CD8-positive, alpha-beta memory T cell (primary cell): Measurements from ENCODE around the gene NBDY. TPM values are rescaled to one million over a fixed set of nuclear protein-coding genes. Genes with fewer than 3 reads are reported as not detected.
"Not testable (repeated sequence)": the region's sequence is repeated elsewhere in the genome, so short reads cannot be mapped to it uniquely, and the experiment has no call there.

Experiments used
- CTCF ChIA-PET: fragments of 350-600 bp; sonication (Branson Sonifier 250); formaldehyde crosslinking; loops from one replicate; lab custom pipeline; 2021; ENCODE audit warnings: antibody characterized with exemption; lab: Charles Lee
- POLR2A ChIA-PET: fragments of 350-600 bp; sonication (Branson Sonifier 250); formaldehyde crosslinking; loops from one replicate; lab custom pipeline; 2021; ENCODE audit warnings: antibody characterized with exemption; lab: Charles Lee
- DNase-seq, 5 donors: peaks; one replicate each; pipeline versions ENCODE4 v3.0.0 to v3.0.0-alpha.2; 2020 to 2022; ENCODE audit warnings: mixed read lengths in 1 of 5
- H3K27ac ChIP-seq: one replicate; pipeline ENCODE4 v1.7.0; 2013; ENCODE audit warnings: low read depth, mild to moderate bottlenecking, low read length, moderate library complexity
- H3K27me3 ChIP-seq: 2 replicates; pipeline ENCODE4 v1.7.0; 2013; ENCODE audit warnings: low read length, mild to moderate bottlenecking; ENCODE audit not compliant: insufficient read depth, poor library complexity, severe bottlenecking
- H3K36me3 ChIP-seq: 2 replicates; pipeline ENCODE4 v1.7.0; 2013; ENCODE audit warnings: mild to moderate bottlenecking, low read length, moderate library complexity; ENCODE audit not compliant: insufficient read depth
- H3K4me1 ChIP-seq: 2 replicates; pipeline ENCODE4 v1.7.0; 2013; ENCODE audit warnings: mild to moderate bottlenecking, low read length, moderate library complexity; ENCODE audit not compliant: insufficient read depth
- H3K4me3 ChIP-seq: 2 replicates; pipeline ENCODE4 v1.7.0; 2013; ENCODE audit warnings: mild to moderate bottlenecking, low read length
- H3K9me3 ChIP-seq: 2 replicates; pipeline ENCODE4 v1.7.0; 2013; ENCODE audit warnings: mild to moderate bottlenecking, low read length
- H3K27ac Mint-ChIP-seq, 8 donors: one replicate each; pipeline ENCODE4 v1.8.0; 2020 to 2021; ENCODE audit warnings: mixed read lengths in 8 of 8, mild to moderate bottlenecking in 6 of 8, inconsistent platforms in 3 of 8, moderate library complexity in 3 of 8
- H3K27me3 Mint-ChIP-seq, 2 donors: one replicate each; pipeline ENCODE4 v1.8.0; 2020 to 2021; ENCODE audit warnings: mixed read lengths in 2 of 2, mild to moderate bottlenecking in 1 of 2, moderate library complexity in 1 of 2
- H3K36me3 Mint-ChIP-seq, 3 donors: one replicate each; pipeline ENCODE4 v1.8.0; 2020 to 2021; ENCODE audit warnings: mixed read lengths in 3 of 3, inconsistent platforms in 1 of 3, mild to moderate bottlenecking in 1 of 3
- H3K4me1 Mint-ChIP-seq, 3 donors: one replicate each; pipeline ENCODE4 v1.8.0; 2020 to 2021; ENCODE audit warnings: mixed read lengths in 3 of 3, inconsistent platforms in 1 of 3, mild to moderate bottlenecking in 1 of 3
- H3K4me3 Mint-ChIP-seq, 7 donors: one replicate each; pipeline ENCODE4 v1.8.0; 2020 to 2021; ENCODE audit warnings: mixed read lengths in 7 of 7, mild to moderate bottlenecking in 6 of 7, moderate library complexity in 4 of 7, inconsistent platforms in 2 of 7
- H3K9me3 Mint-ChIP-seq, 5 donors: one replicate each; pipeline ENCODE4 v1.8.0; 2020 to 2022; ENCODE audit warnings: mixed read lengths in 5 of 5, mild to moderate bottlenecking in 3 of 5, moderate library complexity in 2 of 5, inconsistent platforms in 1 of 5
- polyA plus RNA-seq: library from polyadenylated mRNA; unstranded; fragments of 300-500 nt; fragmentation: Illumina TruSeq; gene quantifications from one replicate; pipeline ENCODE4 v1.2.3, GENCODE V29; 2021
- total RNA-seq, 2 experiments: library from RNA; stranded (reverse); gene quantifications; one replicate each; pipeline ENCODE4 v1.2.3, GENCODE V29; 2021

Gene NBDY
- total and polyA plus RNA-seq, 3 experiments from 2014 or later: 34.1 to 65.2 (median 34.8) TPM

- POLR2A ChIA-PET, CTCF ChIA-PET, H3K27me3 Mint-ChIP-seq, H3K27ac ChIP-seq, H3K4me3 ChIP-seq, H3K36me3 ChIP-seq, H3K4me3 Mint-ChIP-seq, H3K27me3 ChIP-seq, H3K9me3 Mint-ChIP-seq, DNase-seq, H3K36me3 Mint-ChIP-seq, H3K9me3 ChIP-seq: not testable (repeated sequence)
- H3K27ac Mint-ChIP-seq: peak overlapping the region in 6 of 8 donors; percentile 26 to 92 (median 74)
- peaks cover 42 to 54% (median 52%) of the 10 kb centered on the region in 3 donors for H3K4me1 Mint-ChIP-seq
- peaks cover 34% of the 10 kb centered on the region for H3K4me1 ChIP-seq
Observed at GRCh38 chrX:56760410-56761124, 31.5 kb downstream of the NBDY start.

- peaks cover 40% of the 10 kb centered on the region for H3K4me1 ChIP-seq
- H3K4me3 Mint-ChIP-seq: no peak overlapping the region
- H3K36me3 Mint-ChIP-seq: peaks cover 0 to 4% (median 0%) of the 10 kb centered on the region in 3 donors
- H3K27ac Mint-ChIP-seq: peak overlapping the region; percentile 14 to 95 (median 91)
- H3K9me3 ChIP-seq: no peaks in the 10 kb centered on the region
- no peak for DNase-seq
- H3K27ac ChIP-seq: no peak overlapping the region
- peaks cover 48 to 60% (median 58%) of the 10 kb centered on the region in 3 donors for H3K4me1 Mint-ChIP-seq
- H3K27me3 Mint-ChIP-seq: peaks cover 0 to 2% of the 10 kb centered on the region in 2 donors
- ChIA-PET POLR2A (no interaction called here), CTCF (no interaction called here)
- no peak overlapping the region for H3K4me3 ChIP-seq
- H3K27me3 ChIP-seq: no peaks in the 10 kb centered on the region
- no peaks in the 10 kb centered on the region for H3K9me3 Mint-ChIP-seq
- no peaks in the 10 kb centered on the region for H3K36me3 ChIP-seq
Observed at GRCh38 chrX:56761167-56761566, 32.1 kb downstream of the NBDY start.

- Mint-ChIP-seq H3K27me3 (peaks cover 0 to 2% of the 10 kb centered on the region in 2 donors), H3K4me1 (peaks cover 55 to 66% (median 61%) of the 10 kb centered on the region in 3 donors), H3K27ac (peak overlapping the region; percentile 82 to 95 (median 88)), H3K4me3 (peak overlapping the region in 6 of 7 donors; percentile 56 to 94 (median 82)), H3K36me3 (peaks cover 0 to 7% (median 0%) of the 10 kb centered on the region in 3 donors), H3K9me3 (no peaks in the 10 kb centered on the region)
- H3K4me1 ChIP-seq: peaks cover 41% of the 10 kb centered on the region
- H3K9me3 ChIP-seq: no peaks in the 10 kb centered on the region
- H3K27me3 ChIP-seq: no peaks in the 10 kb centered on the region
- H3K27ac ChIP-seq: no peak overlapping the region
- DNase-seq: no peak
- POLR2A ChIA-PET: no interaction called here
- no peaks in the 10 kb centered on the region for H3K36me3 ChIP-seq
- CTCF ChIA-PET: no interaction called here
- H3K4me3 ChIP-seq: no peak overlapping the region
Observed at GRCh38 chrX:56762220-56762619, 33.2 kb downstream of the NBDY start.

- peaks cover 0 to 2% of the 10 kb centered on the region in 2 donors for H3K27me3 Mint-ChIP-seq
Observed at GRCh38 chrX:56762707-56763555, 33.9 kb downstream of the NBDY start.

GRCh38 chrX:56763556-56764152 lies 34.6 kb downstream of the NBDY start:
- ChIA-PET POLR2A (no interaction called here), CTCF (interaction anchor here (2.3 kb wide), 1 partner anchor 214 kb away, joined by 16 read pairs; no protein-coding TSS in a partner anchor)
- H3K27ac Mint-ChIP-seq: peak overlapping the region; percentile 39 to 98 (median 92)
- Histone ChIP-seq H3K27ac (no peak overlapping the region), H3K4me1 (peaks cover 41% of the 10 kb centered on the region), H3K9me3 (no peaks in the 10 kb centered on the region), H3K4me3 (no peak overlapping the region), H3K27me3 (no peaks in the 10 kb centered on the region), H3K36me3 (no peaks in the 10 kb centered on the region)
- H3K4me1 Mint-ChIP-seq: peaks cover 53 to 62% (median 54%) of the 10 kb centered on the region in 3 donors
- peaks cover 0 to 2% of the 10 kb centered on the region in 2 donors for H3K27me3 Mint-ChIP-seq
- DNase-seq: peak in 2 of 5 donors; percentile 84
- no peaks in the 10 kb centered on the region for H3K9me3 Mint-ChIP-seq
- H3K4me3 Mint-ChIP-seq: peak overlapping the region in 5 of 7 donors; percentile 91 to 98 (median 94)
- peaks cover 0 to 7% (median 0%) of the 10 kb centered on the region in 3 donors for H3K36me3 Mint-ChIP-seq

More at GRCh38 chrX:56762707-56763555, 33.9 kb downstream of the NBDY start:
- Histone ChIP-seq H3K4me3 (no peak overlapping the region), H3K27me3 (no peaks in the 10 kb centered on the region), H3K9me3 (no peaks in the 10 kb centered on the region), H3K4me1 (peaks cover 41% of the 10 kb centered on the region), H3K27ac (no peak overlapping the region), H3K36me3 (no peaks in the 10 kb centered on the region)
- peaks cover 53 to 63% (median 54%) of the 10 kb centered on the region in 3 donors for H3K4me1 Mint-ChIP-seq
- no peak for DNase-seq
- peak overlapping the region in 6 of 7 donors; percentile 56 to 98 (median 92) for H3K4me3 Mint-ChIP-seq
- H3K9me3 Mint-ChIP-seq: no peaks in the 10 kb centered on the region
- H3K36me3 Mint-ChIP-seq: peaks cover 0 to 7% (median 0%) of the 10 kb centered on the region in 3 donors
- H3K27ac Mint-ChIP-seq: peak overlapping the region; percentile 82 to 95 (median 88)
- POLR2A ChIA-PET: no interaction called here
- CTCF ChIA-PET: no interaction called here

DNA sequence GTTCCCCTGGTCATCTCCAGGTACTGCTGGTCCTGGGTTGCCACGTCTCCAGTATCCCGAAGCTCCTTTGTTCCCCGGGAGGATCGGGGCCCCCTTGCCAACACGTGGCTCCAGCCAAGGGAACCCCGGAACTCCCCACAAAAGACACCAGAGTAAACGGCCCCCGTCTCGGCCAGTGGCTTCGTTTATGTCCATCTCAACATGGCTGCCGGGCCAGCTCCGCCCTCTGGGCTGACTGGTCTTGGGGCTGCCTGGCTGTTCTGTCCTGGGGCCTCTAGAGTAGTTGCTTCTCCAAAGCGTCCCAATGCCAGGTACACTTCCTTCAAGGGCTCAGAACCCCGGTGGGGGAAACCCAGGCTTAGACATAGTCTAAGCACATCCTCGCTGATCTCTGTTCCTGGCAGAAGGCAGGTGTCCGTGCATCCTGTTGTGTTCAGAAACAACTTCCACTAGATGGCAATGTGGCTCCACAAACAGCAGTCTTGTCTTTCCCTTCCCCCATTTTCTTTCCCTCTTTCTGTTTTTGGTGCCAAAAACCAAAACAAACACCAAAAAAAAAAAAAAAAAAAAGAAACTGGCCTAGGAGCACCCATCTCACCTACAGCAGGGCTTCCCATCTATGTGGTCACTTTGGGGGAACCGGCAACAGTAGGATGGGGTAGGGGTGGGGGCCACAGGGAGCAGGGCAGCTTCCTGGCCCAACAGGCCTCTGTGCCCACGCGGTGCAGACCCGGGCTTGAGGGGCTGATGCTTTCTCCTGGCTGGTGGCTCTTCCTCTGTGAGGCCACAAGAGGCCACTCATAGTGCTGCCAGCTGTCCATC lies 35.3 kb downstream of the NBDY start:
- POLR2A ChIA-PET: no interaction called here
- H3K4me1 Mint-ChIP-seq: peaks cover 53 to 62% (median 54%) of the 10 kb centered on the region in 3 donors
- H3K9me3 Mint-ChIP-seq: no peaks in the 10 kb centered on the region

More for the DNA sequence above, 35.3 kb downstream of the NBDY start:
- Mint-ChIP-seq H3K27ac (peak overlapping the region; percentile 83 to 98 (median 92)), H3K27me3 (peaks cover 0 to 2% of the 10 kb centered on the region in 2 donors), H3K4me3 (peak overlapping the region; percentile 28 to 98 (median 94)), H3K36me3 (peaks cover 0 to 7% (median 0%) of the 10 kb centered on the region in 3 donors)
- Histone ChIP-seq H3K27me3 (no peaks in the 10 kb centered on the region), H3K9me3 (no peaks in the 10 kb centered on the region), H3K4me3 (peak overlapping the region; percentile 45), H3K36me3 (no peaks in the 10 kb centered on the region), H3K4me1 (peaks cover 41% of the 10 kb centered on the region), H3K27ac (no peak overlapping the region)
- CTCF ChIA-PET: interaction anchor here (1.3 to 2.3 kb wide), 2 partner anchors 39 to 214 kb away, joined by 4 to 16 read pairs; no protein-coding TSS in a partner anchor
- DNase-seq: peak; percentile 20 to 90 (median 72)
